Adrenal gland (tissue), 12 donors: Measurements from ENCODE around the gene NRXN3. TPM values are rescaled to one million over a fixed set of nuclear protein-coding genes. Genes with fewer than 3 reads are reported as not detected.

ENCODE experiments used
- DNase-seq, 7 donors: peaks; one replicate each; pipeline ENCODE4 v3.0.0-alpha.2; 2019 to 2020
- H3K27ac ChIP-seq, 5 donors: fragments of 200-600 bp; sonication (generic) in 4 of 5; 1 replicate in 3 of 5; 2 replicates in 2 of 5; pipeline versions ENCODE4 v1.5.1 to v1.8.0; 2016 to 2020; ENCODE audit warnings: mild to moderate bottlenecking in 1 of 5
- H3K27me3 ChIP-seq: fragments of 200-600 bp; 2 replicates; pipeline ENCODE4 v1.8.0; 2021
- H3K36me3 ChIP-seq, 2 donors: fragments of 200-600 bp; replicated peaks in 1 of 2; 1 replicate in 1 of 2; 2 replicates in 1 of 2; pipeline versions ENCODE4 v1.5.1 to v1.8.0; 2018 to 2022
- H3K4me1 ChIP-seq, 2 donors: fragments of 200-600 bp; replicated peaks in 1 of 2; 1 replicate in 1 of 2; 2 replicates in 1 of 2; pipeline versions ENCODE4 v1.5.1 to v1.8.0; 2018 to 2021
- H3K4me3 ChIP-seq, 4 donors: fragments of 200-600 bp; sonication (generic) in 3 of 4; one replicate each; pipeline ENCODE4 v1.5.1; 2016 to 2018
- H3K9me3 ChIP-seq, 3 donors: fragments of 200-600 bp; sonication (generic) in 1 of 3; replicated peaks in 1 of 3; 1 replicate in 2 of 3; 2 replicates in 1 of 3; pipeline versions ENCODE4 v1.5.1 to v1.8.0; 2016 to 2021
- POLR2A ChIP-seq, 2 donors: fragments of 450-650 bp; IDR thresholded peaks; one replicate each; pipeline ENCODE4 v1.6.1; 2017; ENCODE audit warnings: antibody characterized with exemption in 2 of 2, mild to moderate bottlenecking in 2 of 2, moderate library complexity in 1 of 2
- WGBS, 4 donors: extraction: QIAGEN DNeasy Blood & Tissue Kit in 2 of 4; methylation state at CpG; one replicate each; pipeline versions ENCODE4 v1.1.5 to v1.1.7; 2013 to 2017; 5-methylcytosine and 5-hydroxymethylcytosine counted together
- intact Hi-C, 2 donors: fragments of 100-400 bp; cut with DNase I; formaldehyde crosslinking; loops; one replicate each; pipeline versions ENCODE4 v1.14.1 to v1.15.0; 2022 to 2023
- polyA plus RNA-seq, 3 donors: library from polyadenylated mRNA; stranded (reverse); fragments of 200-250 nt in 2 of 3; fragments of 350-450 nt in 1 of 3; fragmentation: Illumina TruSeq in 1 of 3; extraction: RNeasy Lipid Tissue Mini Kit (QIAGEN cat#74804) in 1 of 3; gene quantifications; one replicate each; pipeline ENCODE4 v1.2.3, GENCODE V29; 2013 to 2014
- total RNA-seq, 9 donors: library from RNA; depleted of rRNA in 4 of 9; stranded (reverse); fragments of >200 nt in 4 of 9; fragments of 120-200 nt in 1 of 9; fragmentation: NEBNext Ultra II Directional in 1 of 9; extraction: Animal tissue kit (Norgen Biotek cat#: 25700) in 1 of 9; gene quantifications; one replicate each; pipeline versions ENCODE4 v1.1.0 to v1.2.4, GENCODE V29; 2013 to 2023
- TF ChIP-seq, protein P1 (sequence below), 6 experiments: fragments of 450-650 bp in 4 of 6; fragments of 200-600 bp in 2 of 6; sonication (generic) in 1 of 6; IDR thresholded peaks; 1 replicate in 5 of 6; 2 replicates in 1 of 6; pipeline versions ENCODE4 v1.5.1 to v1.8.0; 2016 to 2021; ENCODE audit warnings: antibody characterized with exemption in 6 of 6, mild to moderate bottlenecking in 2 of 6, moderate library complexity in 1 of 6
- donor health status: healthy with polysubstance abuse.
- donor health status: Bipolar disorder and iron deficiency.
- donor health status: DM: yes; HTN: yes; CAD: no.
- donor health status: DM: no; HTN: no; CAD: no.
- donor health status: DM: no; HTN: no; CAD: no.
- donor health status: DM: yes; HTN: yes; CAD: no.

The NRXN3 gene
- total and polyA plus RNA-seq, 12 donors = 0.09 to 8.5 (median 1.6) TPM

DNA sequence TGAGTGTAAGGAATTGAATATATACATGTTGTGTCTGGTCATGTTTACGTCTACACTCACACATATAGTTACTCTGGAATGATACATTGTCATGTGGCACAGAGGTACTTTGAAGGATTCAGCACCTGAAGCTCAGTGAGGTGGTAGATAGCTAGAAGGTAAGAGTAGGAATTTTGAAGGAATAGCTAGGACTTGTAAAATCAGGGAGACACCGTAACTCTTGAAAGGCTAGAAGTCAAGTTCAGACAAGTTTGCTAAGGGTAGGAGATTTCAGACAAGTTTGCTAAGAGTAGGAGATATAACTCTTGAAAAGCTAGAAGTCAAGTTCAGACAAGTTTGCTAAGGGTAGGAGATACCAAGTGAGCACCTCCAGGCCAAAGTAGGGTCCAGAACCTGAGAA lies 14.0 kb upstream of the NRXN3 start:
- TF ChIP-seq POLR2A (IDR thresholded peaks at IDR 0.05) = no peak
- TF ChIP-seq, protein P1, sequence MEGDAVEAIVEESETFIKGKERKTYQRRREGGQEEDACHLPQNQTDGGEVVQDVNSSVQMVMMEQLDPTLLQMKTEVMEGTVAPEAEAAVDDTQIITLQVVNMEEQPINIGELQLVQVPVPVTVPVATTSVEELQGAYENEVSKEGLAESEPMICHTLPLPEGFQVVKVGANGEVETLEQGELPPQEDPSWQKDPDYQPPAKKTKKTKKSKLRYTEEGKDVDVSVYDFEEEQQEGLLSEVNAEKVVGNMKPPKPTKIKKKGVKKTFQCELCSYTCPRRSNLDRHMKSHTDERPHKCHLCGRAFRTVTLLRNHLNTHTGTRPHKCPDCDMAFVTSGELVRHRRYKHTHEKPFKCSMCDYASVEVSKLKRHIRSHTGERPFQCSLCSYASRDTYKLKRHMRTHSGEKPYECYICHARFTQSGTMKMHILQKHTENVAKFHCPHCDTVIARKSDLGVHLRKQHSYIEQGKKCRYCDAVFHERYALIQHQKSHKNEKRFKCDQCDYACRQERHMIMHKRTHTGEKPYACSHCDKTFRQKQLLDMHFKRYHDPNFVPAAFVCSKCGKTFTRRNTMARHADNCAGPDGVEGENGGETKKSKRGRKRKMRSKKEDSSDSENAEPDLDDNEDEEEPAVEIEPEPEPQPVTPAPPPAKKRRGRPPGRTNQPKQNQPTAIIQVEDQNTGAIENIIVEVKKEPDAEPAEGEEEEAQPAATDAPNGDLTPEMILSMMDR (IDR thresholded peaks at IDR 0.05) = no peak
- WGBS, 4 donors = 78 to 87% (median 81%) methylated on average over 2 of the region's 2 CpGs
- Histone ChIP-seq H3K27me3 (no peaks in the 10 kb centered on the region), H3K4me1 (no peaks in the 10 kb centered on the region), H3K4me3 (no peak overlapping the region), H3K27ac (no peak overlapping the region), H3K36me3 (no peaks in the 10 kb centered on the region), H3K9me3 (no peaks in the 10 kb centered on the region)
- no peak for DNase-seq
- intact Hi-C loops = no loop called here

DNA sequence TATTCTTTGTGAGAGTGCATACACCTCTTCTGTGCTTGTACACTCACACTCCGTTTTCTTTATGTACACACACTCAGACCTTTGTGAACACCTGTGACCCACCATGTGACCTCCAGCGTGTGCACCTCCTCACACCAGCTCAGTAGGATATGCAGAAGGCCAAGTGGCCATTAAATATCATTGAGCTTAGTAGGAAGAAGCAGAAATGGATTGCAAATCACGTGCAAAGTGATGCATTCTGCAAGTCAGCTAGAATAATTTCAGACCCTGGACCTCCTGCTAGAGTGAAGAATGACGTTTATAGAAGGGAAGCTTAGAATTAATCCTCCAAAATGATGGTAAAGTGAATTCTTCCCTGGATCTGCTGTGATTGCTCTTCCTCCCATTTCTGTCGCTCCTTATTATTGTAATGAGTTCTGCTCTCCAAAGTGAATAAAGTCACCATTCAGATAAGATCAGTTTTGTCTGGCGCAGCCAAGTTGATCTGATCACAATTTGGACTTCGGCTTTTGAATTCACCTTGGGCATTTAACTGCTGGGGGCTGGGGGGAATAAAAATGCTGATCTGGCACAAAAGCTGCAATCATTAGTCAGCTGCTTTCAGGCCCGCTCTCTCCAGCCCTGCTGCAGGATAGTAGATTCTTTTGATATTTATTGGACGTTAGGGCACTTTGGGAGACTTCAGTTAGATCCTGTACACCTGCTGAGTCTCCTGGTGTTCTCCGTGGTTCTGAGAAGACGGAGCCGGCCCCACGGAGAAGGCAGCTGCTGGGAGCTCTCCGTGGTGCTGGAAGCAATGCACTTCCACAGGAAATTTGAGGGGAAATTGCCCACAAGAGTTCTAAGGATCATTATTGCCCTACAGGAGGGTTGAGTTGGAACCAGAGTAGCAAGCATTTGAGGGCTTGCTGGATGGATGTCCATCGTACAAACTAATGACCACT lies 12.4 kb upstream of the NRXN3 start:
- Histone ChIP-seq H3K4me1 (no peaks in the 10 kb centered on the region), H3K9me3 (no peaks in the 10 kb centered on the region), H3K27me3 (no peaks in the 10 kb centered on the region), H3K27ac (no peak overlapping the region), H3K4me3 (no peak overlapping the region), H3K36me3 (no peaks in the 10 kb centered on the region)
- TF ChIP-seq, protein P1 (IDR thresholded peaks at IDR 0.05) = no peak
- no peak for TF ChIP-seq POLR2A (IDR thresholded peaks at IDR 0.05)
- DNase-seq = peak in 3 of 7 donors; percentile 21 to 27 (median 26)
- 36 to 43% (median 41%) methylated on average over 15 of the region's 15 CpGs for WGBS, 4 donors
- intact Hi-C loops = no loop called here

DNA sequence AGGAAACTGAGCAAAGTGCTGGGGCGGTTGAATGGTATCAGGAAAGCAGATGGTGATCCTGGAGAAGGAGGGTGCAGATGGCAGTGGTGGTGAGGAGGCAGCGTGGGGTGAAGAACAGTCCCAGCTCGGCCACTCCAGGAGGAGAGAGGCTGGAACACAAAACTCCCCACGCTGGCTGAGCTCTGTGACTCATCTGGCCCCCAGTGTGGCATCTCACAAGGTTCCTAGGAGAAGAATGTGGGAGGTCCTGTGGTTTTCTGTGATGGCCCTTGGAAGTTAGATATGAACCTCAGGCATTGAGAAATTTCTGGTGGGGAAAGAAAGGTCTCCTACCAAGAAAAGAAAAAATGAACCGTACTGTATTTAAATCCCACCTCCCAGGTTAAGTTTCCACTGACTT lies 8.0 kb upstream of the NRXN3 start:
- H3K4me1 ChIP-seq = no peaks in the 10 kb centered on the region
- no peaks in the 10 kb centered on the region for H3K36me3 ChIP-seq
- no peaks in the 10 kb centered on the region for H3K9me3 ChIP-seq
- DNase-seq = no peak
- WGBS, 4 donors = 58 to 66% (median 60%) methylated on average over 5 of the region's 5 CpGs
- no peaks in the 10 kb centered on the region for H3K27me3 ChIP-seq
- intact Hi-C loops = no loop called here
- H3K27ac ChIP-seq = no peak overlapping the region
- TF ChIP-seq, protein P1 (IDR thresholded peaks at IDR 0.05) = no peak
- no peak for TF ChIP-seq POLR2A (IDR thresholded peaks at IDR 0.05)
- no peak overlapping the region for H3K4me3 ChIP-seq

DNA sequence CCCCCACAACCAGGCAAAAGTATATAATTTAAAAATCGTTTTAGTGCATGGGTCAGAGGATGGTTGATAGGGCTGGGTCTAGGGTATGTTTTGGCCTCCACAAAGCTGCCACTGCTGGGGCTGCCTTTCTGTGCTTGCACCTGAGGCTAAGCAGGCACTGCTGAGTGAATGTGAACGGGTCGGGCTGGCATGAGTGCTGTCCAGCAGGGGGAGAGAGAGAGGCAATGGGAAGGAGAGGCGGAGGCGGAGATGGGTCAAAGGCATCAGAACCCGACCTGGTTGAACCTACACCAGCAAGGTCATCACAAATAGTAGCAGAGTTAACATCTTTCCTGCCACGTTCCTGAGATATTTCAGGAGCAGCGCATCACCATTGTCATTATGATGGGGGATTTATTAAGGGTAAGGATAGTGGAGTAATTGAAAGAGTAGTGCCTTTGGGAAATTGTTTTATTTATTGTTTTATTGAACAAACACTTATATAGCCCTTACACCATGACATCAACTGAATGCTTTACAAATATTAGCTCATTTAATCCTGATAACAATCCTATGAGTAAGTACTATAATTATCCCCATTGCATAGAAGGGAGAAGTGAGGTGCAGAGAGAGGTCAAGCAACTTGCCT lies 5.8 kb upstream of the NRXN3 start:
- Histone ChIP-seq H3K4me1 (no peaks in the 10 kb centered on the region), H3K36me3 (no peaks in the 10 kb centered on the region), H3K9me3 (no peaks in the 10 kb centered on the region), H3K4me3 (no peak overlapping the region), H3K27ac (no peak overlapping the region), H3K27me3 (no peaks in the 10 kb centered on the region)
- TF ChIP-seq, protein P1 (IDR thresholded peaks at IDR 0.05) = peak in 5 of 6 experiments; percentile 7 to 41 (median 25)
- no peak for TF ChIP-seq POLR2A (IDR thresholded peaks at IDR 0.05)
- 9 to 12% (median 11%) methylated on average over 8 of the region's 8 CpGs for WGBS, 4 donors
- DNase-seq = peak in 4 of 7 donors; percentile 13 to 61 (median 24)
- intact Hi-C loops = no loop called here
